H1 (cell line): ENCODE results near the gene CPT1A. TPM values are rescaled to one million over a fixed set of nuclear protein-coding genes. Genes with fewer than 3 reads are reported as not detected.

ENCODE experiments used
- CTCF ChIA-PET: fragments of 300-600 bp; sonication (Branson Sonifier 250); formaldehyde crosslinking; loops from one replicate; lab custom pipeline; 2021; ENCODE audit not compliant: partially characterized antibody; lab: Charles Lee
- POLR2A ChIA-PET: fragments of 300-600 bp; sonication (Branson Sonifier 250); formaldehyde crosslinking; loops from one replicate; lab custom pipeline; 2021; ENCODE audit warnings: inconsistent platforms; ENCODE audit not compliant: partially characterized antibody; lab: Charles Lee
- DNase-seq, 2 experiments: peaks; one replicate each; pipeline versions ENCODE4 v3.0.0 to v3.0.0-alpha.2; 2010 to 2022; ENCODE audit warnings: low spot score in 2 of 2, low read depth in 1 of 2, mixed read lengths in 1 of 2
- FAIRE-seq: peaks from 2 replicates; lab custom pipeline; 2011; peaks lifted over from hg19 to GRCh38; lab: Jason Lieb, UNC
- H2AFZ ChIP-seq: 2 replicates; pipeline ENCODE4 v1.8.1; 2012; ENCODE audit warnings: low read length, inconsistent platforms
- H2AK5ac ChIP-seq: 2 replicates; pipeline ENCODE4 v1.6.1; 2013; ENCODE audit warnings: low read depth, low read length
- H2BK120ac ChIP-seq: replicated peaks from 2 replicates; pipeline ENCODE3; 2013; ENCODE audit warnings: low read depth, low read length, inconsistent platforms
- H2BK12ac ChIP-seq: 2 replicates; pipeline ENCODE4 v1.6.1; 2013; ENCODE audit warnings: low read depth, low read length
- H2BK15ac ChIP-seq: 2 replicates; pipeline ENCODE4 v1.6.1; 2013; ENCODE audit warnings: low read length
- H2BK20ac ChIP-seq: 2 replicates; pipeline ENCODE4 v1.6.1; 2013; ENCODE audit warnings: low read length
- H2BK5ac ChIP-seq: 2 replicates; pipeline ENCODE4 v1.6.1; 2013; ENCODE audit warnings: low read depth, low read length
- H3K14ac ChIP-seq: 2 replicates; pipeline ENCODE4 v1.6.1; 2013; ENCODE audit warnings: inconsistent platforms; ENCODE audit not compliant: insufficient read length
- H3K18ac ChIP-seq: 2 replicates; pipeline ENCODE4 v1.6.1; 2013; ENCODE audit warnings: low read length; ENCODE audit errors: extremely low read depth
- H3K23ac ChIP-seq: 2 replicates; pipeline ENCODE4 v1.6.1; 2013; ENCODE audit warnings: inconsistent platforms; ENCODE audit not compliant: insufficient read length
- H3K23me2 ChIP-seq: 2 replicates; pipeline ENCODE4 v1.6.1; 2013; ENCODE audit warnings: low read depth, low read length
- H3K27ac ChIP-seq: 2 replicates; pipeline ENCODE4 v1.6.1; 2011; ENCODE audit warnings: low read depth, low read length, inconsistent platforms
- H3K27me3 ChIP-seq, 4 experiments: replicated peaks in 1 of 4; 1 replicate in 1 of 4; 2 replicates in 3 of 4; pipeline versions ENCODE4 v1.6.1 to v1.8.1; 2011 to 2013; ENCODE audit warnings: low read length in 3 of 4, mild to moderate bottlenecking in 3 of 4, inconsistent platforms in 2 of 4, mixed read lengths in 2 of 4, moderate library complexity in 1 of 4; ENCODE audit not compliant: control insufficient read depth in 3 of 4, insufficient read depth in 3 of 4; ENCODE audit errors: extremely low read depth in 1 of 4
- H3K36me3 ChIP-seq, 4 experiments: 2 replicates each; pipeline versions ENCODE4 v1.6.1 to v1.8.1; 2011 to 2013; ENCODE audit warnings: mild to moderate bottlenecking in 4 of 4, low read length in 3 of 4, moderate library complexity in 2 of 4, control low read depth in 1 of 4, inconsistent platforms in 1 of 4; ENCODE audit not compliant: insufficient read depth in 4 of 4, control insufficient read depth in 2 of 4
- H3K4ac ChIP-seq: replicated peaks from 2 replicates; pipeline ENCODE3; 2013; ENCODE audit warnings: low read length, low read depth, mixed read lengths, inconsistent platforms; ENCODE audit not compliant: insufficient read length
- H3K4me1 ChIP-seq, 4 experiments: replicated peaks in 1 of 4; 1 replicate in 1 of 4; 2 replicates in 3 of 4; pipeline versions ENCODE4 v1.6.1 to v1.8.1; 2011 to 2013; ENCODE audit warnings: low read length in 3 of 4, inconsistent platforms in 2 of 4, mixed read lengths in 1 of 4; ENCODE audit not compliant: insufficient read depth in 4 of 4, control insufficient read depth in 3 of 4
- H3K4me2 ChIP-seq, 2 experiments: 2 replicates each; pipeline versions ENCODE4 v1.6.1 to v1.8.1; 2011 to 2013; ENCODE audit warnings: low read depth in 2 of 2, low read length in 2 of 2, control low read depth in 1 of 2, inconsistent platforms in 1 of 2, mild to moderate bottlenecking in 1 of 2; ENCODE audit not compliant: insufficient read depth in 1 of 2
- H3K4me3 ChIP-seq, 4 experiments: fragments of 200-600, 300-600 bp in 1 of 4; sonication (generic), shearing (Covaris generic), sonication (Bioruptor Twin) in 1 of 4; 2 replicates each; pipeline versions ENCODE4 v1.5.1 to v1.8.1; 2011 to 2016; ENCODE audit warnings: low read length in 4 of 4, low read depth in 3 of 4, control low read depth in 2 of 4, inconsistent platforms in 2 of 4, mild to moderate bottlenecking in 2 of 4, mixed read lengths in 1 of 4, moderate library complexity in 1 of 4; ENCODE audit not compliant: insufficient read depth in 2 of 4; ENCODE audit errors: extremely low read depth in 1 of 4
- H3K56ac ChIP-seq: replicated peaks from 2 replicates; pipeline ENCODE3; 2013; ENCODE audit warnings: low read depth, mild to moderate bottlenecking, mixed read lengths, low read length, inconsistent platforms; ENCODE audit not compliant: insufficient read length
- H3K79me1 ChIP-seq: 2 replicates; pipeline ENCODE4 v1.6.1; 2013; ENCODE audit warnings: low read depth, low read length, control low read depth
- H3K79me2 ChIP-seq, 2 experiments: 2 replicates each; pipeline versions ENCODE4 v1.6.1 to v1.8.1; 2012 to 2013; ENCODE audit warnings: low read length in 2 of 2, mild to moderate bottlenecking in 2 of 2, inconsistent platforms in 1 of 2; ENCODE audit not compliant: insufficient read depth in 2 of 2, control insufficient read depth in 1 of 2
- H3K9ac ChIP-seq, 4 experiments: replicated peaks in 1 of 4; 1 replicate in 1 of 4; 2 replicates in 3 of 4; pipeline versions ENCODE4 v1.6.1 to v1.8.1; 2011 to 2013; ENCODE audit warnings: low read depth in 3 of 4, low read length in 3 of 4, control low read depth in 2 of 4, mild to moderate bottlenecking in 2 of 4, moderate library complexity in 2 of 4, inconsistent platforms in 1 of 4; ENCODE audit errors: extremely low read depth in 1 of 4
- H3K9me3 ChIP-seq, 2 experiments: 2 replicates each; pipeline versions ENCODE4 v1.6.1 to v1.8.1; 2012 to 2013; ENCODE audit warnings: mild to moderate bottlenecking in 2 of 2, moderate library complexity in 2 of 2, control low read depth in 1 of 2, inconsistent platforms in 1 of 2, low read depth in 1 of 2, low read length in 1 of 2, mixed read lengths in 1 of 2; ENCODE audit not compliant: insufficient read depth in 2 of 2
- H4K20me1 ChIP-seq, 2 experiments: replicated peaks in 1 of 2; 2 replicates each; pipeline versions ENCODE3 to v1.8.1; 2011 to 2013; ENCODE audit warnings: inconsistent platforms in 2 of 2, low read length in 2 of 2, mild to moderate bottlenecking in 1 of 2; ENCODE audit not compliant: insufficient read depth in 2 of 2, control insufficient read depth in 1 of 2
- H4K5ac ChIP-seq: 2 replicates; pipeline ENCODE4 v1.6.1; 2013; ENCODE audit warnings: low read length, low read depth, mixed read lengths, inconsistent platforms; ENCODE audit not compliant: insufficient read length
- H4K8ac ChIP-seq: 2 replicates; pipeline ENCODE4 v1.8.0; 2013; ENCODE audit warnings: mild to moderate bottlenecking, moderate library complexity, low read length, inconsistent platforms; ENCODE audit not compliant: insufficient read depth; ENCODE audit errors: extremely low read depth
- H4K91ac ChIP-seq: replicated peaks from 2 replicates; pipeline ENCODE3; 2013; ENCODE audit warnings: low read length, mixed read lengths, inconsistent platforms; ENCODE audit not compliant: insufficient read length
- ATF2 ChIP-seq: IDR thresholded peaks from 2 replicates; pipeline ENCODE4 v1.6.1; 2012; ENCODE audit warnings: low read length, inconsistent platforms
- CBX5 ChIP-seq: fragments of 300-800, 300-1000 bp; sonication (generic); IDR thresholded peaks from 2 replicates; pipeline ENCODE4 v1.7.1; 2016; ENCODE audit warnings: antibody characterized with exemption, low read length, low read depth
- EGR1 ChIP-seq: IDR thresholded peaks from 2 replicates; pipeline ENCODE4 v1.6.1; 2011; ENCODE audit warnings: low read depth, low read length, borderline replicate concordance
- GABPA ChIP-seq: IDR thresholded peaks from 2 replicates; pipeline ENCODE4 v1.6.1; 2011; ENCODE audit warnings: mild to moderate bottlenecking, low read length, moderate library complexity, borderline replicate concordance; ENCODE audit not compliant: insufficient read depth
- GTF2F1 ChIP-seq: IDR thresholded peaks from 2 replicates; pipeline ENCODE4 v1.6.1; 2012; ENCODE audit warnings: low read depth, low read length, improper control_type of control experiment, borderline replicate concordance
- KDM1A ChIP-seq: fragments of 200-600, 300-600 bp; sonication (generic); IDR thresholded peaks from 2 replicates; pipeline ENCODE4 v1.7.1; 2016; ENCODE audit warnings: mild to moderate bottlenecking, low read length, borderline replicate concordance
- KDM5A ChIP-seq: fragments of 200-600 bp; IDR thresholded peaks from 2 replicates; pipeline ENCODE4 v1.7.1; 2012; ENCODE audit warnings: mild to moderate bottlenecking, low read length, inconsistent platforms, mixed read lengths
- POLR2A ChIP-seq, 2 experiments: IDR thresholded peaks; 1 replicate in 1 of 2; 2 replicates in 1 of 2; pipeline ENCODE4 v1.6.1; 2011; ENCODE audit warnings: low read depth in 2 of 2, low read length in 2 of 2, mild to moderate bottlenecking in 2 of 2; ENCODE audit errors: control extremely low read depth in 1 of 2
- POLR2AphosphoS5 ChIP-seq: IDR thresholded peaks from 2 replicates; pipeline ENCODE4 v1.6.1; 2011; ENCODE audit warnings: low read depth, low read length
- SIN3A ChIP-seq, 2 experiments: IDR thresholded peaks in 1 of 2; conservative IDR thresholded peaks in 1 of 2; 2 replicates each; pipeline ENCODE4 v1.6.1; 2011 to 2012; ENCODE audit warnings: low read length in 2 of 2, improper control_type of control experiment in 1 of 2, low read depth in 1 of 2, mild to moderate bottlenecking in 1 of 2
- TBP ChIP-seq: IDR thresholded peaks from 2 replicates; pipeline ENCODE4 v1.6.1; 2011; ENCODE audit warnings: low read depth, low read length, improper control_type of control experiment
- TEAD4 ChIP-seq: IDR thresholded peaks from 2 replicates; pipeline ENCODE4 v1.6.1; 2012; ENCODE audit warnings: low read depth, low read length, inconsistent platforms, mixed read lengths
- WGBS, 2 experiments: shearing (Covaris generic) in 1 of 2; methylation state at CpG; one replicate each; pipeline versions ENCODE4 v1.1.6 to v1.1.7; 2013 to 2015; ENCODE audit warnings: low lambda C conversion rate in 2 of 2, mixed read lengths in 2 of 2, inconsistent platforms in 1 of 2, low coverage in 1 of 2, missing lambda C conversion rate in 1 of 2; ENCODE audit not compliant: insufficient replicate concordance in 2 of 2, insufficient coverage in 1 of 2, insufficient read length in 1 of 2; ENCODE audit errors: extremely low coverage in 1 of 2, missing lambda C conversion rate in 1 of 2; 5-methylcytosine and 5-hydroxymethylcytosine counted together
- polyA plus RNA-seq, 7 experiments: library from polyadenylated mRNA; depleted of rRNA in 3 of 7; stranded (reverse) in 5 of 7; unstranded in 2 of 7; fragments of >200 nt in 5 of 7; fragments of 200-250 nt in 2 of 7; gene quantifications; 1 replicate in 5 of 7; 2 replicates in 1 of 7; 4 replicates in 1 of 7; pipeline versions ENCODE4 v1.2.1 to v1.2.3, GENCODE V29; 2011 to 2013; ENCODE audit warnings: missing spikeins in 2 of 7, mixed read lengths in 2 of 7
- total RNA-seq: library from RNA; stranded (reverse); fragmentation: NEBNext Ultra II Directional; extraction: Animal tissue kit (Norgen Biotek cat#: 25700); gene quantifications from 2 replicates; pipeline ENCODE4 v1.2.1, GENCODE V29; 2021

The CPT1A gene
- total and polyA plus RNA-seq, 2 of the 8 experiments (the other 6 are each of a cell fraction or from before 2014, with no cell fraction given), result 2.9 to 12.2 TPM

GRCh38 chr11:68709062-68709461 lies 132.7 kb downstream of the CPT1A start:
- no peak overlapping the region for H3K4ac ChIP-seq
- H2BK5ac ChIP-seq, result peak overlapping the region; percentile 71; the same call in 1 of the 2 replicates
- no peak overlapping the region for H3K4me2 ChIP-seq
- H3K4me3 ChIP-seq, result no peak overlapping the region
- H3K9ac ChIP-seq, result no peak overlapping the region
- 0 out of 2 replicates have a peak overlapping the region, but pooled peaks have one; percentile 72 for H2BK20ac ChIP-seq
- H4K91ac ChIP-seq, result no peak overlapping the region
- DNase-seq (no peak), FAIRE-seq (no peak)
- H3K18ac ChIP-seq, result no peak overlapping the region
- peaks cover 0 to 3% of the 10 kb centered on the region in 2 experiments for H4K20me1 ChIP-seq
- peak overlapping the region; percentile 6 for H2BK120ac ChIP-seq
- H4K5ac ChIP-seq, result no peak overlapping the region
- H2AK5ac ChIP-seq, result peak overlapping the region; percentile 68; the same call in 1 of the 2 replicates
- H3K4me1 ChIP-seq, result peaks cover 8 to 19% (median 9%) of the 10 kb centered on the region in 4 experiments
- H3K56ac ChIP-seq, result no peak overlapping the region
- no peak overlapping the region for H2AFZ ChIP-seq
- peak overlapping the region; percentile 60; the same call in 1 of the 2 replicates for H2BK12ac ChIP-seq
- H3K9me3 ChIP-seq, result no peaks in the 10 kb centered on the region
- H2BK15ac ChIP-seq, result no peak overlapping the region
- no peaks in the 10 kb centered on the region; a peak in 1 of 7 replicates for H3K27me3 ChIP-seq
- 94% methylated on average over 12 of the region's 12 CpGs; no CpG with 5 or more reads in 1 of the 2 experiments for WGBS, 2 experiments
- no peaks in the 10 kb centered on the region for H3K79me2 ChIP-seq
- no peaks in the 10 kb centered on the region for H3K79me1 ChIP-seq
- CTCF ChIA-PET, result interaction anchor here (0.7 to 1.5 kb wide), 7 partner anchors 8 to 167 kb away, joined by 3 to 5 read pairs (median 3); partner anchors contain the start of gene GAL
- no peak overlapping the region for H3K14ac ChIP-seq
- POLR2A ChIA-PET, result interaction anchor here (0.9 to 1.2 kb wide), 3 partner anchors 24 to 33 kb away, joined by 3 read pairs; no protein-coding TSS in a partner anchor
- H3K36me3 ChIP-seq, result peaks cover 0 to 3% (median 0%) of the 10 kb centered on the region in 4 experiments; a peak in 1 of 8 replicates
- no peak overlapping the region for H3K27ac ChIP-seq
- peaks cover 4% of the 10 kb centered on the region; the same call in 1 of the 2 replicates for H3K23me2 ChIP-seq
- H3K23ac ChIP-seq, result no peak overlapping the region
- H4K8ac ChIP-seq, result no peak overlapping the region
- TF ChIP-seq TBP (no peak), KDM1A (no peak), TEAD4 (no peak), GABPA (no peak), CBX5 (no peak), POLR2AphosphoS5 (no peak), KDM5A (no peak), POLR2A (IDR thresholded peaks at IDR 0.05; ENCODE audit: control extremely low read depth in 1 of 2, low read depth in 2 of 2, low read length in 2 of 2) (no peak), GTF2F1 (no peak), ATF2 (no peak), EGR1 (no peak), SIN3A (conservative IDR thresholded peaks at IDR 0.05 in 1 of 2, IDR thresholded peaks at IDR 0.05 in 1 of 2; ENCODE audit: low read depth in 1 of 2, low read length in 2 of 2) (no peak)
